Psoas muscle (tissue), 8 donors: ENCODE data around the gene PLTP. TPM values are rescaled to one million over a fixed set of nuclear protein-coding genes. Genes with fewer than 3 reads are reported as not detected.

ENCODE experiments used
- ATAC-seq, 4 donors: fragments of 200-7000 bp; cut with Tn5 transposase; one replicate each; pipeline ENCODE4 v1.9.1; 2020; ENCODE audit warnings: moderate library complexity in 3 of 4, mild to moderate bottlenecking in 2 of 4
- DNase-seq, 2 donors: peaks; one replicate each; pipeline ENCODE4 v3.0.0-alpha.2; 2020
- H3K27ac ChIP-seq: fragments of 200-600 bp; one replicate; pipeline ENCODE4 v1.8.0; 2022
- H3K27me3 ChIP-seq, 3 donors: fragments of 200-600 bp in 1 of 3; one replicate each; pipeline versions ENCODE4 v1.6.1 to v1.8.0; 2013 to 2022; ENCODE audit warnings: low read length in 2 of 3, mild to moderate bottlenecking in 2 of 3, moderate library complexity in 1 of 3; ENCODE audit not compliant: insufficient read depth in 3 of 3
- H3K36me3 ChIP-seq, 2 donors: fragments of 200-600 bp in 1 of 2; one replicate each; pipeline versions ENCODE4 v1.6.1 to v1.8.0; 2013 to 2022; ENCODE audit warnings: low read depth in 1 of 2, mild to moderate bottlenecking in 1 of 2, moderate library complexity in 1 of 2; ENCODE audit not compliant: insufficient read depth in 1 of 2
- H3K4me1 ChIP-seq: fragments of 200-600 bp; one replicate; pipeline ENCODE4 v1.8.0; 2022
- H3K4me3 ChIP-seq: fragments of 200-600 bp; one replicate; pipeline ENCODE4 v1.8.0; 2022; ENCODE audit warnings: mild to moderate bottlenecking
- H3K9me3 ChIP-seq: fragments of 200-600 bp; one replicate; pipeline ENCODE4 v1.8.0; 2022
- WGBS, 3 donors: extraction: QIAGEN DNeasy Blood & Tissue Kit; methylation state at CpG; one replicate each; pipeline versions ENCODE4 v1.1.6 to v1.1.7; 2013; 5-methylcytosine and 5-hydroxymethylcytosine counted together
- intact Hi-C, 2 donors: fragments of 100-400 bp; cut with DNase I; formaldehyde crosslinking; loops; one replicate each; pipeline versions ENCODE4 v1.11.0 to v1.14.2; 2022
- polyA plus RNA-seq, 3 donors: library from polyadenylated mRNA; stranded (reverse); fragments of 200-250 nt; gene quantifications; one replicate each; pipeline ENCODE4 v1.2.3, GENCODE V29; 2013
- total RNA-seq, 4 donors: library from RNA; stranded (reverse); fragmentation: NEBNext Ultra II Directional in 2 of 4; extraction: Animal tissue kit (Norgen Biotek cat#: 25700) in 2 of 4; gene quantifications; one replicate each; pipeline versions ENCODE4 v1.2.1 to v1.2.4, GENCODE V29; 2021 to 2023
- TF ChIP-seq, protein P1 (sequence below): fragments of 200-600 bp; IDR thresholded peaks from one replicate; pipeline ENCODE4 v1.8.0; 2022; ENCODE audit warnings: antibody characterized with exemption
- donor health status: healthy with polysubstance abuse.
- donor health status: DM: no; HTN: no; CAD: no; lungs with moderate emphysema.
- donor health status: Bipolar disorder and iron deficiency.
- donor health status: healthy.
- donor health status: DM: yes; HTN: yes; CAD: no.
- donor health status: DM: no; HTN: no; CAD: no.
- donor health status: DM: no; HTN: no; CAD: no.
- donor health status: DM: yes; HTN: yes; CAD: no.

PLTP gene
- total and polyA plus RNA-seq, 7 donors, result 7.9 to 38.0 (median 19.0) TPM

GRCh38 chr20:45896641-45897161, 15.3 kb downstream of the PLTP start:
- Histone ChIP-seq H3K4me3 (no peak overlapping the region), H3K27ac (no peak overlapping the region), H3K9me3 (no peaks in the 10 kb centered on the region), H3K27me3 (no peaks in the 10 kb centered on the region), H3K36me3 (peaks cover 5 to 82% of the 10 kb centered on the region in 2 donors), H3K4me1 (peaks cover 3% of the 10 kb centered on the region)
- TF ChIP-seq, protein P1, sequence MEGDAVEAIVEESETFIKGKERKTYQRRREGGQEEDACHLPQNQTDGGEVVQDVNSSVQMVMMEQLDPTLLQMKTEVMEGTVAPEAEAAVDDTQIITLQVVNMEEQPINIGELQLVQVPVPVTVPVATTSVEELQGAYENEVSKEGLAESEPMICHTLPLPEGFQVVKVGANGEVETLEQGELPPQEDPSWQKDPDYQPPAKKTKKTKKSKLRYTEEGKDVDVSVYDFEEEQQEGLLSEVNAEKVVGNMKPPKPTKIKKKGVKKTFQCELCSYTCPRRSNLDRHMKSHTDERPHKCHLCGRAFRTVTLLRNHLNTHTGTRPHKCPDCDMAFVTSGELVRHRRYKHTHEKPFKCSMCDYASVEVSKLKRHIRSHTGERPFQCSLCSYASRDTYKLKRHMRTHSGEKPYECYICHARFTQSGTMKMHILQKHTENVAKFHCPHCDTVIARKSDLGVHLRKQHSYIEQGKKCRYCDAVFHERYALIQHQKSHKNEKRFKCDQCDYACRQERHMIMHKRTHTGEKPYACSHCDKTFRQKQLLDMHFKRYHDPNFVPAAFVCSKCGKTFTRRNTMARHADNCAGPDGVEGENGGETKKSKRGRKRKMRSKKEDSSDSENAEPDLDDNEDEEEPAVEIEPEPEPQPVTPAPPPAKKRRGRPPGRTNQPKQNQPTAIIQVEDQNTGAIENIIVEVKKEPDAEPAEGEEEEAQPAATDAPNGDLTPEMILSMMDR, result no peak
- ATAC-seq (no peak), DNase-seq (peak in 1 of 2 donors; percentile 41)
- 90 to 94% (median 94%) methylated on average over 14 of the region's 14 CpGs for WGBS, 3 donors
- intact Hi-C loops, result no loop called here

DNA sequence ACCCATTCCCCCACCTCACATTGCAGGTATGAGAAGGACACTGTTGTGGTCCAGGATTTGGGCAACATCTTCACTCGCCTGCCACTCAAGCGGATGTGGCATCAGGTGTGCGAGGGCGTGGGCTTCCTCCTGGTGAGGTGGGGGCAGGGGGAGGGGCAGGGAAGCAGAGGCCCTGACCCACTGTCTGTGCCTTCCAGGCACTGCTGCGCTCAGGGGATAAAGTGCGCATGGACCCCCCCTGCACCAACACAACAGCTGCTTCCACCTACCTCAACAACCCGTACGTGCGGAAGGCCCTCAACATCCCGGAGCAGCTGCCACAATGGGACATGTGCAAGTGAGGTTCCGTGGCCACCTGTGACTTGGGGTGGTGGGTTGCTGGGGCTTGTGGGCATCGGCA, 17.2 kb downstream of the PLTP start:
- 76 to 81% (median 79%) methylated on average over 12 of the region's 12 CpGs for WGBS, 3 donors
- ATAC-seq (no peak), DNase-seq (peak in 1 of 2 donors; percentile 41)
- H3K27me3 ChIP-seq, result no peaks in the 10 kb centered on the region
- TF ChIP-seq, protein P1, result no peak
- peaks cover 9% of the 10 kb centered on the region for H3K4me1 ChIP-seq
- no peaks in the 10 kb centered on the region for H3K9me3 ChIP-seq
- peaks cover 5 to 75% of the 10 kb centered on the region in 2 donors for H3K36me3 ChIP-seq
- no peak overlapping the region for H3K27ac ChIP-seq
- no peak overlapping the region for H3K4me3 ChIP-seq
- intact Hi-C loops, result loop anchor here (5.0 kb wide), 4 partner anchors 38 to 97 kb away; partner anchors contain the start of gene PCIF1 (in 2 of the 2)

GRCh38 chr20:45893831-45894230, 18.1 kb downstream of the PLTP start:
- TF ChIP-seq, protein P1, result no peak
- 67 to 87% (median 77%) methylated on average over 4 of the region's 4 CpGs for WGBS, 3 donors
- peaks cover 18% of the 10 kb centered on the region for H3K4me1 ChIP-seq
- no peak for ATAC-seq
- no peaks in the 10 kb centered on the region for H3K27me3 ChIP-seq
- H3K4me3 ChIP-seq, result no peak overlapping the region
- H3K36me3 ChIP-seq, result peaks cover 2 to 67% of the 10 kb centered on the region in 2 donors
- intact Hi-C loops, result loop anchor here (5.0 kb wide), 4 partner anchors 38 to 97 kb away; partner anchors contain the start of gene PCIF1 (in 2 of the 2)
- H3K9me3 ChIP-seq, result no peaks in the 10 kb centered on the region
- DNase-seq, result no peak
- no peak overlapping the region for H3K27ac ChIP-seq

DNA sequence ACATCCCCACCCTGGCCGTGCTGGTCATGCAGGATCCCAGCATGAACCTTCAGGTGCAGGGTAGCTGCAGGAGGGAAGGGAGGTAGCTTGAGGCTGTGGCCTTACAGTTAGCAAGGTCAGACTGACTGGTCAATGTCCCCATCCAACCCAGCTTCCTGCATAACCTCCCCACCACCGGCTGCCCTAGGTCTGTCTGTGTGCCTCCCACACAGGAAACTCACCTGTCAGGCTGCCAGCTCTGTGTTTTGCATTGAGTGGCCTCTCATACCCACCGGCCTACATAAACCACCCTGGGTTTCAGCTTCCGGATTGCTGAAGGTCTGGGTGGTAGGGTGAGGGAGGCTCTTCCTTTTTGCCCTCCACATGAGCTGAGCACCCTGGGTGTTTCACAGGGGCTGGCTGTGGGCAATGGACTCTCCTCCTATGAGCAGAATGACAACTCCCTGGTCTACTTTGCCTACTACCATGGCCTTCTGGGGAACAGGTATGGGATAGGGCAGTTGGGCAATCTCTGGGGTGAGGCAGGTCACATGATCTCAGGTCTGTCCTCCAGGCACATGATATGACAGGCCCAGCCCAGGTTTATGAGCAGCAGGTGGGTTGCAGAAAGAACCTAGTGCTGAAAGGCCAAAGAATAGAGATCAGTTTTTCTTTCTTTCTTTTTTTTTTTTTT, 19.0 kb downstream of the PLTP start:
- ATAC-seq, result no peak
- Histone ChIP-seq H3K9me3 (no peaks in the 10 kb centered on the region), H3K4me1 (peaks cover 24% of the 10 kb centered on the region), H3K27me3 (no peaks in the 10 kb centered on the region), H3K36me3 (peaks cover 2 to 67% of the 10 kb centered on the region in 2 donors), H3K27ac (no peak overlapping the region), H3K4me3 (no peak overlapping the region)
- WGBS, 3 donors, result 77 to 84% (median 77%) methylated on average over 4 of the region's 4 CpGs
- no peak for DNase-seq
- intact Hi-C loops, result loop anchor here (5.0 kb wide), 4 partner anchors 39 to 96 kb away; partner anchors contain the start of gene PCIF1 (in 2 of the 2)
- TF ChIP-seq, protein P1, result no peak
